Kidney (tissue), 14 donors: Measurements from ENCODE around the gene LCTL. TPM values are rescaled to one million over a fixed set of nuclear protein-coding genes. Genes with fewer than 3 reads are reported as not detected.

Experiments used
- DNase-seq, 5 donors: peaks; one replicate each; pipeline ENCODE4 v3.0.0-alpha.2; 2013 to 2020
- FAIRE-seq: peaks from 2 replicates; lab custom pipeline; 2012; peaks lifted over from hg19 to GRCh38; lab: Jason Lieb, UNC
- H3K27ac ChIP-seq, 2 donors: one replicate each; pipeline ENCODE4 v1.7.0; 2013; ENCODE audit warnings: low read depth in 2 of 2, low read length in 2 of 2, inconsistent platforms in 1 of 2
- H3K27me3 ChIP-seq: one replicate; pipeline ENCODE4 v1.7.1; 2013; ENCODE audit warnings: low read length, inconsistent platforms; ENCODE audit not compliant: control insufficient read depth, insufficient read depth
- H3K36me3 ChIP-seq, 3 donors: one replicate each; pipeline versions ENCODE4 v1.7.0 to v1.7.1; 2013; ENCODE audit warnings: low read length in 3 of 3, control low read depth in 1 of 3, inconsistent platforms in 1 of 3; ENCODE audit not compliant: insufficient read depth in 3 of 3, control insufficient read depth in 2 of 3
- H3K4me1 ChIP-seq, 3 donors: one replicate each; pipeline versions ENCODE4 v1.7.0 to v1.7.1; 2013; ENCODE audit warnings: low read length in 3 of 3, inconsistent platforms in 1 of 3, low read depth in 1 of 3; ENCODE audit not compliant: control insufficient read depth in 2 of 3, insufficient read depth in 2 of 3
- H3K4me3 ChIP-seq, 3 donors: one replicate each; pipeline versions ENCODE4 v1.7.0 to v1.8.1; 2013; ENCODE audit warnings: low read length in 3 of 3, control low read depth in 1 of 3, inconsistent platforms in 1 of 3
- H3K9ac ChIP-seq, 3 donors: one replicate each; pipeline versions ENCODE4 v1.7.0 to v1.7.1; 2013; ENCODE audit warnings: low read length in 3 of 3, control low read depth in 1 of 3, inconsistent platforms in 1 of 3
- H3K9me3 ChIP-seq, 3 donors: one replicate each; pipeline versions ENCODE4 v1.7.0 to v1.7.1; 2013; ENCODE audit warnings: low read length in 3 of 3, control low read depth in 1 of 3, inconsistent platforms in 1 of 3; ENCODE audit not compliant: control insufficient read depth in 2 of 3, insufficient read depth in 1 of 3
- intact Hi-C: fragments of 100-400 bp; cut with DNase I; formaldehyde crosslinking; loops from one replicate; pipeline ENCODE4 v1.11.1; 2022
- polyA plus RNA-seq: library from polyadenylated mRNA; stranded (reverse); fragments of 350-450 nt; fragmentation: Illumina TruSeq; extraction: RNeasy Lipid Tissue Mini Kit (QIAGEN cat#74804); gene quantifications from one replicate; pipeline ENCODE4 v1.2.3, GENCODE V29; 2014; ENCODE audit warnings: low read depth, low replicate concordance; ENCODE audit not compliant: insufficient read depth
- total RNA-seq: library from RNA; stranded (reverse); fragmentation: NEBNext Ultra II Directional; extraction: Animal tissue kit (Norgen Biotek cat#: 25700); gene quantifications from one replicate; pipeline ENCODE4 v1.2.1, GENCODE V29; 2021
- TF ChIP-seq, protein P1 (sequence below): IDR thresholded peaks from 3 replicates; pipeline ENCODE4 v1.5.1; 2012; ENCODE audit warnings: mild to moderate bottlenecking, moderate library complexity, borderline replicate concordance; ENCODE audit not compliant: insufficient read depth; ENCODE audit errors: extremely low read depth
- donor health status: control.
- donor health status: control.
- donor health status: control.
- donor health status: control.
- donor health status: control.
- donor health status: DM: yes; HTN: yes; CAD: no.
- donor health status: Normal renal cell carcinoma (clear cell type).

The LCTL gene
- total and polyA plus RNA-seq, 2 donors from 2014 or later = not detected

DNA sequence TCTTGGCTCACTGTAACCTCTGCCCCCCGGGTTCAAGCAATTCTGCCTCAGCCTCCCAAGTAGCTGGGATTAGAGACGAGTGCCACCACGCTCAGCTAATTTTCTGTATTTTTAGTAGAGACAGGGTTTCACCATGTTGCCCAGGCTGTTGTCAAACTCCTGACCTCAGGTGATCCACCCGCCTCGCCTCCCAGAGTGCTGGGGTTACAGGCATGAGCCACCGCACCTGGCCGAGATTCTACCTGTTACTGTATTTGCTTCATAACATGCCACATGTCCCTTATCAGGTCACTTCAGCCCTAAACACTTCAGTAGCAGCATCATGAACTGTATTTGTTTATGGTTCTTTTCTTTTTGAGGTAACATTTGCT is 7.5 kb upstream of the LCTL start:
- DNase-seq (peak in 2 of 5 donors; percentile 13 to 32), FAIRE-seq (no peak)
- no peaks in the 10 kb centered on the region for H3K4me1 ChIP-seq
- intact Hi-C loops = no loop called here
- no peak overlapping the region for H3K27ac ChIP-seq
- no peak overlapping the region for H3K9ac ChIP-seq
- H3K4me3 ChIP-seq = no peak overlapping the region
- no peaks in the 10 kb centered on the region for H3K27me3 ChIP-seq
- H3K9me3 ChIP-seq = no peaks in the 10 kb centered on the region
- TF ChIP-seq, protein P1, sequence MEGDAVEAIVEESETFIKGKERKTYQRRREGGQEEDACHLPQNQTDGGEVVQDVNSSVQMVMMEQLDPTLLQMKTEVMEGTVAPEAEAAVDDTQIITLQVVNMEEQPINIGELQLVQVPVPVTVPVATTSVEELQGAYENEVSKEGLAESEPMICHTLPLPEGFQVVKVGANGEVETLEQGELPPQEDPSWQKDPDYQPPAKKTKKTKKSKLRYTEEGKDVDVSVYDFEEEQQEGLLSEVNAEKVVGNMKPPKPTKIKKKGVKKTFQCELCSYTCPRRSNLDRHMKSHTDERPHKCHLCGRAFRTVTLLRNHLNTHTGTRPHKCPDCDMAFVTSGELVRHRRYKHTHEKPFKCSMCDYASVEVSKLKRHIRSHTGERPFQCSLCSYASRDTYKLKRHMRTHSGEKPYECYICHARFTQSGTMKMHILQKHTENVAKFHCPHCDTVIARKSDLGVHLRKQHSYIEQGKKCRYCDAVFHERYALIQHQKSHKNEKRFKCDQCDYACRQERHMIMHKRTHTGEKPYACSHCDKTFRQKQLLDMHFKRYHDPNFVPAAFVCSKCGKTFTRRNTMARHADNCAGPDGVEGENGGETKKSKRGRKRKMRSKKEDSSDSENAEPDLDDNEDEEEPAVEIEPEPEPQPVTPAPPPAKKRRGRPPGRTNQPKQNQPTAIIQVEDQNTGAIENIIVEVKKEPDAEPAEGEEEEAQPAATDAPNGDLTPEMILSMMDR = no peak
- H3K36me3 ChIP-seq = no peaks in the 10 kb centered on the region

DNA sequence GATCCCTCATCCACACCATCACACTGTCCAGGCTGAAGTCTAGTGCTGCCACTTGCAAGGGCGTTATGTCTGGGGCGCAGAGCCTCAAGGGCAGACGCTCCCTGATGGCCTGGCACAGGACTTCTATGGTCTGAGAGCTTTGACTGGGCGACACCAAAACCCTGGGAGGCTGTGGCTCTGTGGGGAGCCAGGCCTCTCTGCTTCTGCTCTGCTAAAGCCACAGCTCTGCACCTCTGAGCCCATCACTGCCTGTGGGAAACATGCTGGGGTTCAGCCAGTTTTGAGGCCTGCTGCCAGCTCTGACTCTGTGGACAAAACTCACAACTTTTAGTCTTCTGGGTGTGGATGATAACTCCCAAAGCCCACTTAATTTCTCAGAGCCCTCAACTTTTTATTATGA is 6.3 kb upstream of the LCTL start:
- DNase-seq (peak in 2 of 5 donors; percentile 17 to 33), FAIRE-seq (no peak)
- H3K9ac ChIP-seq = no peak overlapping the region
- no peaks in the 10 kb centered on the region for H3K4me1 ChIP-seq
- no peaks in the 10 kb centered on the region for H3K27me3 ChIP-seq
- H3K4me3 ChIP-seq = no peak overlapping the region
- TF ChIP-seq, protein P1 = no peak
- no peaks in the 10 kb centered on the region for H3K9me3 ChIP-seq
- H3K27ac ChIP-seq = no peak overlapping the region
- intact Hi-C loops = no loop called here
- no peaks in the 10 kb centered on the region for H3K36me3 ChIP-seq

DNA sequence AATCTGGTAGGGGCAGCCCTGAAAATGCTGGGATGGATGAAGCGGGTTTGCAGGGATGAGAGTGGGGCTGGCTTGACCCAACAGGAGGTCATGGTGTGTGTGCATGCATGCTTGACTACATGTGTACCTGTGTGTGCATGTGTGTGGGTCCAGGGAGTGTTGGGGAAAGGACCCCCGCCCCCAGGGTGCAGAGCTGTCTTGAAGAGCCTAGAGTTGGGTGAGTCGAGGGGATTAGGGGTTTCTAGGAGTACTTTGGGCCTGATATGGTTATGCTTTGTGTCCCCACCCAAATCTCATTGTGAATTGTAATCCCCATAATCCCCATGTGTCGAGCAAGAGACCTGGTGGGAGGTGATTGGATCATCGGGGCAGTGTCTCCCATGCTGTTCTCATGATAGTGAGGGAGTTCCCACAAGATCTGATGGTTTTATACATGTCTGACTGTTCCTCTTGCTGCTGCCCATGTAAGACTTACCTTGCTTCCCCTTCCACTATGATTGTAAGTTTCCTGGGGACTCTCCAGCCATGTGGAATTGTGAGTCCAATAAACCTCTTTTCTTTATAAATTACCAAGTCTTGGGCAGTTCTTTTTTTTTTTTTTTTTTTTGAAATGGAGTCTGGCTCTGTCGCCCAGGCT is 5.2 kb upstream of the LCTL start:
- intact Hi-C loops = no loop called here
- Histone ChIP-seq H3K27me3 (no peaks in the 10 kb centered on the region), H3K4me1 (no peaks in the 10 kb centered on the region), H3K9ac (no peak overlapping the region), H3K4me3 (no peak overlapping the region), H3K27ac (no peak overlapping the region), H3K9me3 (no peaks in the 10 kb centered on the region), H3K36me3 (no peaks in the 10 kb centered on the region)
- DNase-seq = peak in 2 of 5 donors; percentile 13 to 23
- TF ChIP-seq, protein P1 = no peak
- FAIRE-seq = no peak

DNA sequence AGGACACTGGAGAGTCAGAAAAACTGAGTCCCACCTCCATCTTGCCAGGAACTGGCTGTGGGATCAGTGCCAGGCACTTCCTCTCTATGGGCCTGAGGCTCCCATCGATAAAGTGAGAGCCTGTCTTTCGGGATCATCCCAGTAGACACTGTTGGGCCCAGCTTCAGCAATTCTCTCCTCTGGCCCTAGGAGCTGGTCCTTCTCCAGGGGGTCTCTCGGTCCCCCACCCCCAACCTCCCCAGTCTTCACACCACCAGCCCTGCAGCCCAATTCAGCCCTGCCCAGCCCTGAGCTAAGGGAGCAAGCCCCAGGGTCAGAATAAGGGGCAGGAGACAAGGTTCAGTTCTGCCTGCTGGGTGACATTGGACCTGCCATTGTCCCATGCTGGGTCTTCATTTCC is 4.5 kb upstream of the LCTL start:
- Histone ChIP-seq H3K9ac (no peak overlapping the region), H3K9me3 (no peaks in the 10 kb centered on the region), H3K4me3 (no peak overlapping the region), H3K36me3 (no peaks in the 10 kb centered on the region), H3K4me1 (no peaks in the 10 kb centered on the region), H3K27ac (no peak overlapping the region), H3K27me3 (no peaks in the 10 kb centered on the region)
- DNase-seq = peak in 2 of 5 donors; percentile 2 to 19
- intact Hi-C loops = no loop called here
- TF ChIP-seq, protein P1 = no peak
- FAIRE-seq = no peak
